ENCODE data around the gene MAST4. TPM values are rescaled to one million over a fixed set of nuclear protein-coding genes. Genes with fewer than 3 reads are reported as not detected.

The MAST4 gene
- total and polyA plus RNA-seq, 8 donors = 5.9 to 29.7 (median 10.0) TPM

DNA sequence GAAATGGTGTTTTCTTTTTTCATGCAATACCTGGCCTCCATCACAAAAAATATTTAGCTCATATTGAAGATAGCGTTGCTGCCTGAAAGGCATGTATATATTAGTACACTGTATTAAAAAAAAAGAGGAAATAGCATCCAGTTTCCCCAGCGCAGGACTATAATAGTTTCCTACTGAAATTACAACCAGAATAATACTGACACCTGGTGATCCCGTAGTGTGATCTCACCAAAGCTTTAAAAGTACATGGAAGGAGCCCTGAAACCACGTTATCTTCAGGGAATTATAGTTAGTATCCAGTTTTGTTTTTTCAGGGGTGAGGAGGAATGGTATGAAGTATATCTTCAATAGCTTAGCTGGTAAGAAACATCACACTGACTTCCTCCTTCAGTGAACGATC, 335.5 kb downstream of the MAST4 start:
- H3K36me3 ChIP-seq = no peaks in the 10 kb centered on the region
- intact Hi-C loops (cut with DNase I) = no loop called here
- H3K9me3 ChIP-seq = no peaks in the 10 kb centered on the region
- no peak for ATAC-seq
- no peaks in the 10 kb centered on the region for H3K27me3 ChIP-seq
- FAIRE-seq = no peak
- H3K27ac ChIP-seq = no peak overlapping the region
- TF ChIP-seq, protein P1, sequence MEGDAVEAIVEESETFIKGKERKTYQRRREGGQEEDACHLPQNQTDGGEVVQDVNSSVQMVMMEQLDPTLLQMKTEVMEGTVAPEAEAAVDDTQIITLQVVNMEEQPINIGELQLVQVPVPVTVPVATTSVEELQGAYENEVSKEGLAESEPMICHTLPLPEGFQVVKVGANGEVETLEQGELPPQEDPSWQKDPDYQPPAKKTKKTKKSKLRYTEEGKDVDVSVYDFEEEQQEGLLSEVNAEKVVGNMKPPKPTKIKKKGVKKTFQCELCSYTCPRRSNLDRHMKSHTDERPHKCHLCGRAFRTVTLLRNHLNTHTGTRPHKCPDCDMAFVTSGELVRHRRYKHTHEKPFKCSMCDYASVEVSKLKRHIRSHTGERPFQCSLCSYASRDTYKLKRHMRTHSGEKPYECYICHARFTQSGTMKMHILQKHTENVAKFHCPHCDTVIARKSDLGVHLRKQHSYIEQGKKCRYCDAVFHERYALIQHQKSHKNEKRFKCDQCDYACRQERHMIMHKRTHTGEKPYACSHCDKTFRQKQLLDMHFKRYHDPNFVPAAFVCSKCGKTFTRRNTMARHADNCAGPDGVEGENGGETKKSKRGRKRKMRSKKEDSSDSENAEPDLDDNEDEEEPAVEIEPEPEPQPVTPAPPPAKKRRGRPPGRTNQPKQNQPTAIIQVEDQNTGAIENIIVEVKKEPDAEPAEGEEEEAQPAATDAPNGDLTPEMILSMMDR (IDR thresholded peaks at IDR 0.05) = no peak
- no peaks in the 10 kb centered on the region for H3K4me1 ChIP-seq
- DNase-seq = no peak
- 89 to 90% methylated on average over 5 of the region's 5 CpGs for WGBS, 2 donors
- H3K4me3 ChIP-seq = no peak overlapping the region

DNA sequence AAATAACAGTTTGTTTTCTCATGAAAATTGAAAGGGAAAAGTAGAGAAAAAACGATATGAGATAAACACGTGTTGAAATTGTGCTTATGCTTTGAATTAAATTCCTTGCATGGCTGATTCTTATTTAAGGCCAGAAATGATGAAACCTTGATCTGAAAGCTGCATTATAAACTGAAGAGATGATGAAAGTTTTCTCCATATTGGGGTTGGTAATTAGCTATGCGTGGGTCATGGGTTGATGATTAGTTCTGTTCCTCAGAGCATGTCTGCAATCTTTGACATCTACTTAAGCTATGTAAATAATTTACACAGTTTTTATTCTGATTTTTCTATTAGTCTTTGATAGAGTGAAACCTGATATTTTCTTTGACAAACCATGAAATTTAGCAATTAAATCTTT, 336.3 kb downstream of the MAST4 start:
- FAIRE-seq = no peak
- Histone ChIP-seq H3K27me3 (no peaks in the 10 kb centered on the region), H3K9me3 (no peaks in the 10 kb centered on the region), H3K36me3 (no peaks in the 10 kb centered on the region), H3K4me3 (no peak overlapping the region), H3K4me1 (no peaks in the 10 kb centered on the region), H3K27ac (no peak overlapping the region)
- ATAC-seq = no peak
- TF ChIP-seq, protein P1 (IDR thresholded peaks at IDR 0.05) = no peak
- DNase-seq = no peak
- 62 to 75% methylated on average over 3 of the region's 3 CpGs for WGBS, 2 donors
- intact Hi-C loops (cut with DNase I) = no loop called here

DNA sequence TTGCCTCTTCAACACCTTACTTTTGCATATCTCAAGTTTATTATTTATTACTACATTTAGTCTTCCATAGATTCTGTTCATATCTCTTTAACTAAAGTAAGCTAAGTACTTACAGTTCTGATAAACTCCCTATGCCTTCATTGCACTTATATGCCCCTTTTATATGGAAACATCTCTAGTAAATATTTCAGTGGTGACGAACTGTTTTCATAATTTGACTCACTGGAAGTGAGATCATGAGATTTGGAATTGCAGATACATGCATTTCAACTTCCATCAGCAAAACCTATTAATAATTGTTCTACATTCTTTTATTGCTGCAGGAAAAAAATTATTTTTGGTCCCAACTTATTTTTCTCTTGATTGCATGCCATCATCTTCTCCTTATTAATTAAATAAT, 336.9 kb downstream of the MAST4 start:
- 86 to 88% methylated on average over 1 of the region's 1 CpG for WGBS, 2 donors
- no peak for FAIRE-seq
- no peaks in the 10 kb centered on the region for H3K9me3 ChIP-seq
- H3K4me1 ChIP-seq = no peaks in the 10 kb centered on the region
- H3K27ac ChIP-seq = no peak overlapping the region
- intact Hi-C loops (cut with DNase I) = no loop called here
- H3K27me3 ChIP-seq = no peaks in the 10 kb centered on the region
- no peak for ATAC-seq
- TF ChIP-seq, protein P1 (IDR thresholded peaks at IDR 0.05) = no peak
- no peak for DNase-seq
- H3K36me3 ChIP-seq = no peaks in the 10 kb centered on the region
- no peak overlapping the region for H3K4me3 ChIP-seq

DNA sequence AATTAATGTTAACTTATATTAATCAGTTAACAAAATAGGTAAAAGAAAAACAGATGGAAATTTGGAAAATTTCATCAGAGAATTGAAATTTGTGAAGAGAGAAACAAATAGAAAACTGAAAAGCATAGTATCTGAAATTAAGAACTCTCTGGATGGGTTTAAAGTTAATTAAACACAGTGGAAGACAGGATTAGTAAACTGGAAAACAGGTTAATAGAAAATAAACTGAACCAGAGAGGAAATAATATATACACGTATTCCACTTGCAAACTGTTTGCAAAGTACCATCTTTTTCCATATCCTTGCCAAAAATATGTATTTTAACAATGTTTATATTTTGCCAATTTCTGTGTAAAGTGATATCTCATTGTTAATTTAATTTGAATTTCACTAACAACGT, 342.9 kb downstream of the MAST4 start:
- H3K27me3 ChIP-seq = no peaks in the 10 kb centered on the region
- H3K9me3 ChIP-seq = no peaks in the 10 kb centered on the region
- ATAC-seq (no peak), DNase-seq (no peak), FAIRE-seq (no peak)
- H3K27ac ChIP-seq = no peak overlapping the region
- no peaks in the 10 kb centered on the region for H3K4me1 ChIP-seq
- intact Hi-C loops (cut with DNase I) = no loop called here
- TF ChIP-seq, protein P1 (IDR thresholded peaks at IDR 0.05) = no peak
- H3K4me3 ChIP-seq = no peak overlapping the region
- no peaks in the 10 kb centered on the region for H3K36me3 ChIP-seq
- WGBS, 2 donors = 82 to 85% methylated on average over 2 of the region's 2 CpGs

DNA sequence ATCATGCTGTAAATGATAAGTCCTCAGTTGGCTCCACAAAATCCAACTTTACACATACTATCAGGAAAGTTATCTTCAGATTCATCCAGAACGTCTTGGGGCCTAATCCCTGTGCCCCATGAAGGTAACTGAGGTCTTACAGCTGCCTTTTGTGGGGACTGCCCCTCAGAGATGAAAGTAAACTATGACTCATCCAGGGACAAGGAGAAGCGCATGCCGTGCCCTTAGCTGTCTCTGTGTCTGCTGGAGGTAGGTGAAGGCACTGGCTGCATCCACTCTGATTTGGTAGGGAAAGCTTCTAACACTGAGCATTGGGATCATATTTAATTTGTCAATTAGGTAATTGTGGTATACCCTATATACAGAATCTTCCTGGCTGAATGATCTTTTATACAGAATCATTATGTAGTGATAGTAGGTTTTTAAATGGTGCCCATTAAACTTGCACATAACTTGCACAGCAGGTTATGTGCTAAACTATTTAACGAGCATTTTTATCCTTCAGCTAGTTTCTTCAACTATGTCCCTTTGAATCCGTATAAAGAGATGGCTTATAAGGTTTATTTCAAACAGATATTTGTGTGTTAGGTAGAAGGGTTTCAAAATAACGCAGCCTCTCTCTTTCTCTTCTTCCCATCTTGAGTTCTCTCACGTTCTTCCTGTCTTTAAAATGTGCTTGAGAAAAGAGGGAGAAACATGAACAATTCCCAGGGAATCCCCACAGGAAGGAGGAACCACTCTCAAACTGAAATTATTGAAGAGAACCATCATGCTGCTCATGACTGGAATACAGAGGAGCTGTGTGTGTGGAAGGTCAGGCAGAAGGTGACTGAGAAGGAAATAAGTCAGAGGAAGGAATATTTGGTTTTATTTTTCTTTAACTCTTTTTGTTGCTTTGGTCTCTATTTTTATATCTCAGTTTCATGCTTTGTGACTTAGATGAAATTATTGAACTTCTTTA, 349.5 kb downstream of the MAST4 start:
- ATAC-seq (peak in 1 of 4 donors; percentile 36), FAIRE-seq (no peak), DNase-seq (no peak)
- TF ChIP-seq, protein P1 (IDR thresholded peaks at IDR 0.05) = no peak
- no peaks in the 10 kb centered on the region for H3K27me3 ChIP-seq
- H3K4me1 ChIP-seq = no peaks in the 10 kb centered on the region
- no peaks in the 10 kb centered on the region for H3K9me3 ChIP-seq
- H3K36me3 ChIP-seq = no peaks in the 10 kb centered on the region
- no peak overlapping the region for H3K4me3 ChIP-seq
- WGBS, 2 donors = 72 to 73% methylated on average over 7 of the region's 7 CpGs
- no peak overlapping the region for H3K27ac ChIP-seq
- intact Hi-C loops (cut with DNase I) = no loop called here

Measured in pancreas (tissue), 10 donors.